Effector memory CD8-positive, alpha-beta T cell (primary cell): ENCODE results near the gene LAMB1.

Experiments
- ATAC-seq: fragments of 150-1000 bp; cut with Tn5 transposase; replicated peaks from 2 replicates; pipeline ENCODE4 v1.10.0; 2021; ENCODE audit warnings: mild to moderate bottlenecking, moderate library complexity
- DNase-seq, 3 experiments: peaks; one replicate each; pipeline ENCODE4 v3.0.0; 2021
- H3K27ac Mint-ChIP-seq, 2 donors: one replicate each; pipeline ENCODE4 v1.8.0; 2022; ENCODE audit warnings: mild to moderate bottlenecking in 2 of 2, mixed read lengths in 2 of 2, moderate library complexity in 2 of 2
- H3K27me3 Mint-ChIP-seq, 2 donors: one replicate each; pipeline ENCODE4 v1.8.0; 2022; ENCODE audit warnings: mixed read lengths in 2 of 2
- H3K36me3 Mint-ChIP-seq: one replicate; pipeline ENCODE4 v1.8.0; 2022; ENCODE audit warnings: mild to moderate bottlenecking, moderate library complexity, mixed read lengths; ENCODE audit not compliant: insufficient read depth
- H3K4me1 Mint-ChIP-seq, 2 donors: one replicate each; pipeline ENCODE4 v1.8.0; 2022; ENCODE audit warnings: low read depth in 2 of 2, mixed read lengths in 2 of 2
- H3K4me3 Mint-ChIP-seq, 2 donors: one replicate each; pipeline ENCODE4 v1.8.0; 2022; ENCODE audit warnings: mild to moderate bottlenecking in 2 of 2, mixed read lengths in 2 of 2, moderate library complexity in 2 of 2
- H3K9me3 Mint-ChIP-seq, 2 donors: one replicate each; pipeline ENCODE4 v1.8.0; 2022; ENCODE audit warnings: mixed read lengths in 2 of 2

Gene LAMB1

DNA sequence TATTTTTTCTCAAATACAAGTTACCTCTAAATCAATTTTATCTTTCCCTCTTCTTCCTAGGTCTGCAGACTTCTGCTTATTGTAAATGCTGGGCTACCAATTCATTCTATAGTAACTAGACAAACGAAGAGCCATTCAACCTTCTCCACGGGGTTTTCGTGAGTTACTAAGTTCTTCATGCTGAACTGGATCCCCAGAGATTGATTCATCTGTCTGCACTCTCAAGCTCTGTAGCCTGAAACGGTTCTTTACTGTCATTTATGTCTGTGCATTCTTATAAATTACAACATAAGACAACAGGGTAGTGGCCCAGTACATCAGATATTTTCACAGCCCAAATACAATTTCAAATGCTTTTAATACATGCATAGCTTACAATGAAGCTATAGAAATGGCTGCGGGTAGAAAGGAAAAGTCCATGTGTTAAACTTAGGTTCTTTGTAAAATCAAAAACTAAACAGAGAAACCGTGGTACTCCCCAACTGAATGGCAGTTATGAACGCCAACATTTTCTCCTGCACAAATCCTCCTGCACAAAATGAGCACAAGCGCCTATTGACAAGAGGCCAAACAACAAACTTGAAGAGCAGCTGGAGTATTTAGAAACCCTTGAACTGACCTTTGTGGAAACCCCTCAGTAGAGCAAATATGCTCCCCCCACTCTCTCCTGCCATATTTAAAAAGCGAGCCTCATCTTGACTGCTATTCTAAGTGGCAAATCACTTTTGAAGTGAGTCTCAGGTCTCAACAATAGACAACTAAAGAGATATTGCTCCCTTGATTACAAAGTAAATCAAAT is 20.7 kb downstream of the LAMB1 start:
- Mint-ChIP-seq H3K36me3 (no peaks in the 10 kb centered on the region), H3K27ac (no peak overlapping the region), H3K9me3 (no peaks in the 10 kb centered on the region), H3K4me1 (no peaks in the 10 kb centered on the region), H3K4me3 (no peak overlapping the region), H3K27me3 (peaks cover 23 to 31% of the 10 kb centered on the region in 2 donors)
- no peak for DNase-seq
- ATAC-seq: no peak

GRCh38 chr7:107981466-107981865 is 21.5 kb downstream of the LAMB1 start:
- Mint-ChIP-seq H3K4me1 (no peaks in the 10 kb centered on the region), H3K36me3 (no peaks in the 10 kb centered on the region)
- no peak for DNase-seq

GRCh38 chr7:107980671-107981190 is 22.2 kb downstream of the LAMB1 start:
- no peak for ATAC-seq

More at GRCh38 chr7:107981466-107981865, 21.5 kb downstream of the LAMB1 start:
- peaks cover 23 to 29% of the 10 kb centered on the region in 2 donors for H3K27me3 Mint-ChIP-seq
- no peaks in the 10 kb centered on the region for H3K9me3 Mint-ChIP-seq
- no peak overlapping the region for H3K27ac Mint-ChIP-seq
- H3K4me3 Mint-ChIP-seq: no peak overlapping the region
- no peak for ATAC-seq

DNA sequence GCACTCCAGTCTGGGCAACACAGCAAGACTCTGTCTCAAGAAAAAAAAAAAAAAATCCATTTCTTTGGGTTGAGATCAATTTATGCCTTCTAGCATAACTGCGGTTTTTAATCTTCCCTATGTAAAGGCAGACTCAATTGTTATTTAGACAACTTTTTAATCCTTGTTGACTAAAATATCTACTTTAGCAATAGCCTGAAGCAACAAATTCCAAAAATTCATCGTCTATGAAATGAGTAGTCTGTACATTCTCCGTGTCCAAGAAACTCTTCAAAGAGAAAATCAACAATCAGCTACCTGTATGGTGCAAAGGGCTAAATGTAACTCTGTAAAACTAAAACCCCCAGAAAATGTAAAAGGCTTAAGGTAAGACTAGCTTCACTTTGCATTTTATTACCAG is 22.8 kb downstream of the LAMB1 start:
- DNase-seq (no peak), ATAC-seq (no peak)
- Mint-ChIP-seq H3K4me3 (no peak overlapping the region), H3K9me3 (no peaks in the 10 kb centered on the region), H3K36me3 (no peaks in the 10 kb centered on the region), H3K27ac (no peak overlapping the region), H3K4me1 (no peaks in the 10 kb centered on the region), H3K27me3 (peaks cover 27 to 33% of the 10 kb centered on the region in 2 donors)

More at GRCh38 chr7:107980671-107981190, 22.2 kb downstream of the LAMB1 start:
- H3K27me3 Mint-ChIP-seq: peaks cover 28% of the 10 kb centered on the region in 2 donors
- DNase-seq: no peak
- H3K4me1 Mint-ChIP-seq: no peaks in the 10 kb centered on the region
- no peaks in the 10 kb centered on the region for H3K9me3 Mint-ChIP-seq
- H3K36me3 Mint-ChIP-seq: no peaks in the 10 kb centered on the region
- H3K4me3 Mint-ChIP-seq: no peak overlapping the region
- no peak overlapping the region for H3K27ac Mint-ChIP-seq

- peaks cover 19 to 35% of the 10 kb centered on the region in 2 donors for H3K27me3 Mint-ChIP-seq
- H3K9me3 Mint-ChIP-seq: no peaks in the 10 kb centered on the region
- no peak overlapping the region for H3K27ac Mint-ChIP-seq
These were observed 24.0 kb downstream of the LAMB1 start for GRCh38 chr7:107978815-107979408.

DNA sequence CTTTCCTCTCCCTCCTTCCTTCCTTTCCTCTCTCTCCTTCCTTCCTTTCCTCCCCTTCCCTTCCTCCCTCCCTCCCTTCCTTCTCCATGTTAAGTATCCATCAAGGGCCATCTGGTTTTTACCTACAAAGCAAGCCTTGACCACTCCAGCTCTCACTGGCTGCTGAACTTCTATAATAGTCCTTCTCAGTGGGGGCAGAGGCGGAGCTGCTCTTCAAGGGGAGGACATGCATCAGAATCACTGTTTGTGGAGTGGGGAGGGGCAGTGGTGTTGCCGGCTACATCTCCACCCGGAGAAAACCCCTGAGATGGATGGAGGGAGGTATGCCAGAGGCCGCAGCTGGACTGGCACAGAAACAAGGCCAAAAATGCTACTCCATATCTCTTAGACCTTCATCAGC is 25.9 kb downstream of the LAMB1 start:
- Mint-ChIP-seq H3K4me1 (no peaks in the 10 kb centered on the region), H3K4me3 (no peak overlapping the region), H3K27ac (no peak overlapping the region), H3K9me3 (no peaks in the 10 kb centered on the region), H3K27me3 (peaks cover 24 to 35% of the 10 kb centered on the region in 2 donors), H3K36me3 (no peaks in the 10 kb centered on the region)
- DNase-seq: no peak
- ATAC-seq: no peak

More at GRCh38 chr7:107978815-107979408, 24.0 kb downstream of the LAMB1 start:
- Mint-ChIP-seq H3K4me3 (no peak overlapping the region), H3K36me3 (no peaks in the 10 kb centered on the region), H3K4me1 (no peaks in the 10 kb centered on the region)
- no peak for ATAC-seq
- DNase-seq: no peak

DNA sequence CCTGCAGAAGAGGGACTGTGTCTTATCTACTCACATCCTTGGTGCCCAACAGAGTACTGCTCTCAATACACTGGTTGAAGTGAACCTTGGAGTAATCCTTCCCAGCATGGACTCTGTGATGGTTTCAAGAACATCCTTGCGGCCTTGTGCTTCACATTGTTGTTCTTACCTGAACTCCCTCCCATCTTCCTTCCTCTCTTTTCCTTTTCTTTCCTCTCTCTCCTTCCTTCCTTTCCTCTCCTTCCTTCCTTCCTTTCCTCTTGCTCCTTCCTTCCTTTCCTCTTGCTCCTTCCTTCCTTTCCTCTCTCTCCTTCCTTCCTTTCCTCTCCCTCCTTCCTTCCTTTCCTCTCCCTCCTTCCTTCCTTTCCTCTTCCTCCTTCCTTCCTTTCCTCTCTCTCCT is 26.3 kb downstream of the LAMB1 start:
- no peak overlapping the region for H3K27ac Mint-ChIP-seq
- H3K4me1 Mint-ChIP-seq: no peaks in the 10 kb centered on the region
- no peaks in the 10 kb centered on the region for H3K9me3 Mint-ChIP-seq
- H3K27me3 Mint-ChIP-seq: peaks cover 26 to 35% of the 10 kb centered on the region in 2 donors
- no peak for ATAC-seq
- no peak overlapping the region for H3K4me3 Mint-ChIP-seq
- DNase-seq: no peak
- no peaks in the 10 kb centered on the region for H3K36me3 Mint-ChIP-seq

- no peaks in the 10 kb centered on the region for H3K4me1 Mint-ChIP-seq
- peaks cover 30 to 35% of the 10 kb centered on the region in 2 donors for H3K27me3 Mint-ChIP-seq
These were observed 27.5 kb downstream of the LAMB1 start for GRCh38 chr7:107975394-107976013.

GRCh38 chr7:107973861-107974260 is 29.1 kb downstream of the LAMB1 start:
- no peak for DNase-seq
- ATAC-seq: no peak
- no peaks in the 10 kb centered on the region for H3K9me3 Mint-ChIP-seq
- H3K36me3 Mint-ChIP-seq: no peaks in the 10 kb centered on the region
- H3K27ac Mint-ChIP-seq: no peak overlapping the region
- H3K27me3 Mint-ChIP-seq: peaks cover 35 to 36% of the 10 kb centered on the region in 2 donors
- H3K4me1 Mint-ChIP-seq: no peaks in the 10 kb centered on the region
- H3K4me3 Mint-ChIP-seq: no peak overlapping the region

More at GRCh38 chr7:107975394-107976013, 27.5 kb downstream of the LAMB1 start:
- Mint-ChIP-seq H3K4me3 (no peak overlapping the region), H3K9me3 (no peaks in the 10 kb centered on the region), H3K36me3 (no peaks in the 10 kb centered on the region), H3K27ac (no peak overlapping the region)
- DNase-seq (no peak), ATAC-seq (no peak)

DNA sequence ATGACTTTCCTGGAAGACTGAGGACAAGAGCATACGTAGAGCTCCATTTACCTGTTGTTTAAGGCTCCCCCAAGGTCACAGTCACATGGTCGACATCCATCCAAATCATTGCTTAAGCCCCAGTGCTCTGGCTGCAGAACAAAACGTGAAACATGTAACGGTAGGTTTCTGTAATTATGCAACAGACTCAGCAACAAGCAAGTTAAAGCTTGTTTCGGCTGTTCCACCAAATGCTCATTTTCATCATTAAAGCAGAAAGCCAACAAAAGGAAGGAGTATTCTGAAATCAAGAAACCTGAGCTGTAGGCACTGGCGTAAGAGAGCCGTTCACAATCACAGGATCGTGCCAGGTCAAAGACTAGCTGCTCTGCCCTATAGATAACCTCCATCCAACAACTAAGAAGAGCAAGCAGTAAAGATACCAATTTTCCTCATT is 30.0 kb downstream of the LAMB1 start:
- H3K27ac Mint-ChIP-seq: no peak overlapping the region
- H3K36me3 Mint-ChIP-seq: no peaks in the 10 kb centered on the region
- no peak overlapping the region for H3K4me3 Mint-ChIP-seq
- ATAC-seq: no peak
- peaks cover 33 to 35% of the 10 kb centered on the region in 2 donors for H3K27me3 Mint-ChIP-seq
- no peaks in the 10 kb centered on the region for H3K4me1 Mint-ChIP-seq
- H3K9me3 Mint-ChIP-seq: no peaks in the 10 kb centered on the region
- DNase-seq: no peak

GRCh38 chr7:107972075-107972482 is 30.9 kb downstream of the LAMB1 start:
- Mint-ChIP-seq H3K4me1 (no peaks in the 10 kb centered on the region), H3K27ac (no peak overlapping the region), H3K36me3 (no peaks in the 10 kb centered on the region), H3K4me3 (no peak overlapping the region), H3K9me3 (no peaks in the 10 kb centered on the region), H3K27me3 (peaks cover 25 to 29% of the 10 kb centered on the region in 2 donors)
- no peak for DNase-seq
- ATAC-seq: no peak

DNA sequence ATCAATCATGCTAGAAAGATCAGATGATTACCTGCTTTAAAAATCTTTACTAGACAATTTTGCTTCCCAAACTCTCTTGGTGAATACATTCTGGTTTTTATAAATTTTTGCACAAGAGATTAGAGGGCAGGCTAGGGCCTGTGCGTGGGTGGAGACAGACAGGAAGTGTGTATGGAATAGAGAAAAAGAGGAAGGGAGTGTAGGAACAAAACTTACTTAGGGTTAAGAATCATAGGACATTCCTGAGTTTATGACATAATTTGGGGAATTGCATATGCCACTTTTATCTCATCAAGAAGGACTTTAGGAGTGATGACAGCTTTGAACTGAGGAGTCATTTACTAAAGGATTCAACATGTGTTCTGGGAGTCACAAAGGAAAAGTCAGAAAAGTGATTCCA is 31.3 kb downstream of the LAMB1 start:
- no peak for ATAC-seq
- DNase-seq: no peak
- no peak overlapping the region for H3K27ac Mint-ChIP-seq
- H3K4me1 Mint-ChIP-seq: no peaks in the 10 kb centered on the region
- H3K4me3 Mint-ChIP-seq: no peak overlapping the region
- no peaks in the 10 kb centered on the region for H3K9me3 Mint-ChIP-seq
- peaks cover 21 to 25% of the 10 kb centered on the region in 2 donors for H3K27me3 Mint-ChIP-seq
- no peaks in the 10 kb centered on the region for H3K36me3 Mint-ChIP-seq

- no peaks in the 10 kb centered on the region for H3K36me3 Mint-ChIP-seq
- peaks cover 20 to 21% of the 10 kb centered on the region in 2 donors for H3K27me3 Mint-ChIP-seq
These were observed 31.9 kb downstream of the LAMB1 start for GRCh38 chr7:107971100-107971499.

More at GRCh38 chr7:107971100-107971499, 31.9 kb downstream of the LAMB1 start:
- Mint-ChIP-seq H3K4me1 (no peaks in the 10 kb centered on the region), H3K9me3 (no peaks in the 10 kb centered on the region), H3K4me3 (no peak overlapping the region), H3K27ac (no peak overlapping the region)
- ATAC-seq: no peak
- no peak for DNase-seq
